HepG2 (cell line): ENCODE measurements around the gene HCRTR1. TPM values are rescaled to one million over a fixed set of nuclear protein-coding genes. Genes with fewer than 3 reads are reported as not detected.

ENCODE experiments used
- BHLHE40 ChIP-seq: IDR thresholded peaks from 2 replicates; pipeline ENCODE4 v1.6.1; 2011; ENCODE audit warnings: low read length, improper control_type of control experiment
- FOXM1 ChIP-seq: sonication (generic); formaldehyde crosslinking; IDR thresholded peaks from 2 replicates; pipeline ENCODE4 v1.5.0; 2020; ENCODE audit warnings: missing genetic modification reagents
- HHEX ChIP-seq: IDR thresholded peaks from 2 replicates; pipeline ENCODE4 v1.6.1; 2016; ENCODE audit warnings: control low read depth
- HOXA9 ChIP-seq: sonication (generic); formaldehyde crosslinking; IDR thresholded peaks from 2 replicates; pipeline ENCODE4 v1.8.1; 2022; ENCODE audit warnings: missing genetic modification reagents, mild to moderate bottlenecking, moderate library complexity, borderline replicate concordance
- MAFK ChIP-seq, 2 experiments: IDR thresholded peaks in 1 of 2; conservative IDR thresholded peaks in 1 of 2; 2 replicates each; pipeline ENCODE4 v1.6.1; 2011; ENCODE audit warnings: improper control_type of control experiment in 2 of 2, low read length in 2 of 2
- NFE2 ChIP-seq: sonication (generic); formaldehyde crosslinking; IDR thresholded peaks from 2 replicates; pipeline ENCODE4 v1.4.0; 2020; ENCODE audit warnings: missing genetic modification reagents
- NONO ChIP-seq, 2 experiments: fragments of 450-650 bp in 1 of 2; sonication (generic) in 1 of 2; formaldehyde crosslinking in 1 of 2; IDR thresholded peaks in 1 of 2; conservative IDR thresholded peaks in 1 of 2; 2 replicates each; pipeline versions ENCODE4 v1.6.1 to v1.8.0; 2017 to 2022; ENCODE audit warnings: mild to moderate bottlenecking in 1 of 2, missing genetic modification reagents in 1 of 2, moderate library complexity in 1 of 2
- REPIN1 ChIP-seq: sonication (generic); formaldehyde crosslinking; IDR thresholded peaks from 2 replicates; pipeline ENCODE4 v1.8.0; 2022; ENCODE audit warnings: missing genetic modification reagents, low read depth, mild to moderate bottlenecking, borderline replicate concordance
- TIGD3 ChIP-seq: sonication (generic); formaldehyde crosslinking; IDR thresholded peaks from 2 replicates; pipeline ENCODE4 v1.5.1; 2020; ENCODE audit warnings: mild to moderate bottlenecking, missing genetic modification reagents, borderline replicate concordance
- U2AF2 ChIP-seq: fragments of 200-400 bp; formaldehyde crosslinking; IDR thresholded peaks from 2 replicates; pipeline ENCODE4 v1.6.1; 2017; ENCODE audit warnings: low read depth, mild to moderate bottlenecking, low read length
- ZFP90 ChIP-seq: sonication (generic); formaldehyde crosslinking; IDR thresholded peaks from 2 replicates; pipeline ENCODE4 v1.8.0; 2022; ENCODE audit warnings: missing genetic modification reagents, mild to moderate bottlenecking, inconsistent platforms, borderline replicate concordance
- ZKSCAN5 ChIP-seq: sonication (generic); formaldehyde crosslinking; IDR thresholded peaks from 2 replicates; pipeline ENCODE4 v1.5.1; 2020; ENCODE audit warnings: mild to moderate bottlenecking, missing genetic modification reagents
- ZNF484 ChIP-seq: sonication (generic); formaldehyde crosslinking; IDR thresholded peaks from 2 replicates; pipeline ENCODE4 v1.5.1; 2020; ENCODE audit warnings: mild to moderate bottlenecking, low read depth, missing genetic modification reagents, borderline replicate concordance
- ZNF605 ChIP-seq: sonication (generic); formaldehyde crosslinking; IDR thresholded peaks from 2 replicates; pipeline ENCODE4 v1.8.0; 2022; ENCODE audit warnings: mild to moderate bottlenecking, missing genetic modification reagents
- ZNF773 ChIP-seq: sonication (generic); formaldehyde crosslinking; IDR thresholded peaks from 2 replicates; pipeline ENCODE4 v1.4.0; 2020; ENCODE audit warnings: missing genetic modification reagents, borderline replicate concordance
- ZNF788 ChIP-seq: sonication (generic); formaldehyde crosslinking; IDR thresholded peaks from 2 replicates; pipeline ENCODE4 v1.5.0; 2020; ENCODE audit warnings: mild to moderate bottlenecking, missing genetic modification reagents, borderline replicate concordance
- ZSCAN20 ChIP-seq: sonication (generic); formaldehyde crosslinking; IDR thresholded peaks from 2 replicates; pipeline ENCODE4 v1.4.0; 2020; ENCODE audit warnings: missing genetic modification reagents, mild to moderate bottlenecking, borderline replicate concordance
- polyA plus RNA-seq, 8 experiments: library from polyadenylated mRNA; depleted of rRNA in 3 of 8; stranded (reverse) in 7 of 8; unstranded in 1 of 8; fragments of >200 nt; fragmentation: Illumina TruSeq in 4 of 8; extraction: Trizol in 4 of 8; gene quantifications; 2 replicates each; pipeline versions ENCODE4 v1.2.1 to v1.2.3, GENCODE V29; 2011 to 2016; ENCODE audit warnings: low read depth in 4 of 8, missing spikeins in 1 of 8, mixed read lengths in 1 of 8; ENCODE audit not compliant: insufficient read depth in 1 of 8
- total RNA-seq, 5 experiments: library from RNA; depleted of rRNA; stranded (reverse); fragments of >200 nt; fragmentation: Illumina TruSeq; extraction: Trizol; gene quantifications; 2 replicates each; pipeline ENCODE4 v1.2.3, GENCODE V29; 2016; ENCODE audit warnings: low read depth in 1 of 5
- TF ChIP-seq, protein P1 (sequence below): IDR thresholded peaks from 2 replicates; pipeline ENCODE4 v1.6.1; 2016; ENCODE audit warnings: low read depth, missing genetic modification reagents, missing compliant biosample characterization
- TF ChIP-seq, protein P2 (sequence below): sonication (generic); formaldehyde crosslinking; IDR thresholded peaks from 2 replicates; pipeline ENCODE4 v1.8.0; 2022; ENCODE audit warnings: mild to moderate bottlenecking, missing genetic modification reagents, moderate library complexity
- TF ChIP-seq, protein P3 (sequence below): sonication (generic); formaldehyde crosslinking; IDR thresholded peaks from 2 replicates; pipeline ENCODE4 v1.5.0; 2020; ENCODE audit warnings: missing genetic modification reagents, mild to moderate bottlenecking, borderline replicate concordance

The HCRTR1 gene
- total and polyA plus RNA-seq, 2 of the 13 experiments (the other 11 are each of a cell fraction or from before 2014, with no cell fraction given) = not detected

- TF ChIP-seq FOXM1 (CRISPR knock-in tag) (no peak), ZFP90 (CRISPR knock-in tag) (no peak), HOXA9 (no peak), TIGD3 (CRISPR knock-in tag) (no peak), ZNF773 (no peak), HHEX (CRISPR knock-in tag) (no peak), ZNF605 (no peak), ZSCAN20 (CRISPR knock-in tag) (no peak), ZNF788 (CRISPR knock-in tag) (no peak; the same call in 1 of the 2 replicates), MAFK (conservative IDR thresholded peaks at IDR 0.05 in 1 of 2, IDR thresholded peaks at IDR 0.05 in 1 of 2; ENCODE audit: low read length in 2 of 2) (no peak), U2AF2 (no peak), ZNF484 (CRISPR knock-in tag) (no peak), REPIN1 (CRISPR knock-in tag) (peak; percentile 64; the same call in 1 of the 2 replicates), NFE2 (CRISPR knock-in tag) (no peak), ZKSCAN5 (CRISPR knock-in tag) (no peak), NONO (IDR thresholded peaks at IDR 0.05) (no peak), NONO (CRISPR knock-in tag; conservative IDR thresholded peaks at IDR 0.05) (peak; percentile 51; the same call in 1 of the 2 replicates), BHLHE40 (no peak)
- TF ChIP-seq, protein P1, sequence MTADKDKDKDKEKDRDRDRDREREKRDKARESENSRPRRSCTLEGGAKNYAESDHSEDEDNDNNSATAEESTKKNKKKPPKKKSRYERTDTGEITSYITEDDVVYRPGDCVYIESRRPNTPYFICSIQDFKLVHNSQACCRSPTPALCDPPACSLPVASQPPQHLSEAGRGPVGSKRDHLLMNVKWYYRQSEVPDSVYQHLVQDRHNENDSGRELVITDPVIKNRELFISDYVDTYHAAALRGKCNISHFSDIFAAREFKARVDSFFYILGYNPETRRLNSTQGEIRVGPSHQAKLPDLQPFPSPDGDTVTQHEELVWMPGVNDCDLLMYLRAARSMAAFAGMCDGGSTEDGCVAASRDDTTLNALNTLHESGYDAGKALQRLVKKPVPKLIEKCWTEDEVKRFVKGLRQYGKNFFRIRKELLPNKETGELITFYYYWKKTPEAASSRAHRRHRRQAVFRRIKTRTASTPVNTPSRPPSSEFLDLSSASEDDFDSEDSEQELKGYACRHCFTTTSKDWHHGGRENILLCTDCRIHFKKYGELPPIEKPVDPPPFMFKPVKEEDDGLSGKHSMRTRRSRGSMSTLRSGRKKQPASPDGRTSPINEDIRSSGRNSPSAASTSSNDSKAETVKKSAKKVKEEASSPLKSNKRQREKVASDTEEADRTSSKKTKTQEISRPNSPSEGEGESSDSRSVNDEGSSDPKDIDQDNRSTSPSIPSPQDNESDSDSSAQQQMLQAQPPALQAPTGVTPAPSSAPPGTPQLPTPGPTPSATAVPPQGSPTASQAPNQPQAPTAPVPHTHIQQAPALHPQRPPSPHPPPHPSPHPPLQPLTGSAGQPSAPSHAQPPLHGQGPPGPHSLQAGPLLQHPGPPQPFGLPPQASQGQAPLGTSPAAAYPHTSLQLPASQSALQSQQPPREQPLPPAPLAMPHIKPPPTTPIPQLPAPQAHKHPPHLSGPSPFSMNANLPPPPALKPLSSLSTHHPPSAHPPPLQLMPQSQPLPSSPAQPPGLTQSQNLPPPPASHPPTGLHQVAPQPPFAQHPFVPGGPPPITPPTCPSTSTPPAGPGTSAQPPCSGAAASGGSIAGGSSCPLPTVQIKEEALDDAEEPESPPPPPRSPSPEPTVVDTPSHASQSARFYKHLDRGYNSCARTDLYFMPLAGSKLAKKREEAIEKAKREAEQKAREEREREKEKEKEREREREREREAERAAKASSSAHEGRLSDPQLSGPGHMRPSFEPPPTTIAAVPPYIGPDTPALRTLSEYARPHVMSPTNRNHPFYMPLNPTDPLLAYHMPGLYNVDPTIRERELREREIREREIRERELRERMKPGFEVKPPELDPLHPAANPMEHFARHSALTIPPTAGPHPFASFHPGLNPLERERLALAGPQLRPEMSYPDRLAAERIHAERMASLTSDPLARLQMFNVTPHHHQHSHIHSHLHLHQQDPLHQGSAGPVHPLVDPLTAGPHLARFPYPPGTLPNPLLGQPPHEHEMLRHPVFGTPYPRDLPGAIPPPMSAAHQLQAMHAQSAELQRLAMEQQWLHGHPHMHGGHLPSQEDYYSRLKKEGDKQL = peak; percentile 55; the same call in 1 of the 2 replicates
- TF ChIP-seq, protein P2, sequence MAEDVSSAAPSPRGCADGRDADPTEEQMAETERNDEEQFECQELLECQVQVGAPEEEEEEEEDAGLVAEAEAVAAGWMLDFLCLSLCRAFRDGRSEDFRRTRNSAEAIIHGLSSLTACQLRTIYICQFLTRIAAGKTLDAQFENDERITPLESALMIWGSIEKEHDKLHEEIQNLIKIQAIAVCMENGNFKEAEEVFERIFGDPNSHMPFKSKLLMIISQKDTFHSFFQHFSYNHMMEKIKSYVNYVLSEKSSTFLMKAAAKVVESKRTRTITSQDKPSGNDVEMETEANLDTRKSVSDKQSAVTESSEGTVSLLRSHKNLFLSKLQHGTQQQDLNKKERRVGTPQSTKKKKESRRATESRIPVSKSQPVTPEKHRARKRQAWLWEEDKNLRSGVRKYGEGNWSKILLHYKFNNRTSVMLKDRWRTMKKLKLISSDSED (CRISPR knock-in tag) = no peak
- TF ChIP-seq, protein P3, sequence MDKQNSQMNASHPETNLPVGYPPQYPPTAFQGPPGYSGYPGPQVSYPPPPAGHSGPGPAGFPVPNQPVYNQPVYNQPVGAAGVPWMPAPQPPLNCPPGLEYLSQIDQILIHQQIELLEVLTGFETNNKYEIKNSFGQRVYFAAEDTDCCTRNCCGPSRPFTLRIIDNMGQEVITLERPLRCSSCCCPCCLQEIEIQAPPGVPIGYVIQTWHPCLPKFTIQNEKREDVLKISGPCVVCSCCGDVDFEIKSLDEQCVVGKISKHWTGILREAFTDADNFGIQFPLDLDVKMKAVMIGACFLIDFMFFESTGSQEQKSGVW (CRISPR knock-in tag) = no peak
Observed at GRCh38 chr1:31575369-31576140, 41.9 kb upstream of the HCRTR1 start (continued).
